GM12874 (cell line): ENCODE results near the gene C1orf198.

Source experiments
- CTCF ChIP-seq: IDR thresholded peaks from 2 replicates; pipeline ENCODE4 v1.5.1; 2011; ENCODE audit warnings: low read depth, mild to moderate bottlenecking, control low read depth, low read length, moderate library complexity; ENCODE audit not compliant: insufficient read depth

C1orf198 gene

DNA sequence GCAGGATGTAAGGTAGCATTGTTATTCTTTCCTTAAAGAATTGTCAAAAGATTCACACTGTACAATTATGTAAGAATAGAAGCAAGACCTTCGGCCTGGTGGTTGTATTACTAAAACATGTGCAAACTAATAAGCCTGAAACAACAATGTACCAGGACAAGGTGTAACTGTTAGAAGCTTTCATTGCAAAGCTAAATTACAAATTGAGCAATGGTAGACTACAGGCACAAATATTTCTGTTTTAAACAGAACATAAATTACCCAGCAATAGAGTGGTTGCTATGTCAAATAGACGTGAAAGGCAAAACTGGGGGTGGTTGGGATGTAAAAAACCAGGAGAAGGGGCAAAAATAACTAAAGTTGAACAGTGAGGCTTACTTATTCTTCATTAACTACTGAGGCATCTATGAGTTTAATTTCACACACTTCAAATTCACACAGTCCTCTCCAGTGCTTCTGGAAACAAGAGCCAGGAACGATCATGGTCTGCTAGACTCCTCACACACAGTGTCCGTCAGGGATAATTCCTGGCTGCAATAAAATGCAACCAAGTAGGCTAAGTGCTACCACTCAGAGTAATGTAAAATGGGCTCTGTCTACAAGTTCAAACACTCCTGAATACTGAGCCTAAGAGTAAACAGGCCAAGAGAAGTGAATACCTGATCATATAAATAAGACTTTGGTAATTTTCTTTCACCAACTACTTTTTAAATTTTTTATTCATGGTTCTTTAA lies 39.3 kb upstream of the C1orf198 start:
- TF ChIP-seq CTCF, result no peak

DNA sequence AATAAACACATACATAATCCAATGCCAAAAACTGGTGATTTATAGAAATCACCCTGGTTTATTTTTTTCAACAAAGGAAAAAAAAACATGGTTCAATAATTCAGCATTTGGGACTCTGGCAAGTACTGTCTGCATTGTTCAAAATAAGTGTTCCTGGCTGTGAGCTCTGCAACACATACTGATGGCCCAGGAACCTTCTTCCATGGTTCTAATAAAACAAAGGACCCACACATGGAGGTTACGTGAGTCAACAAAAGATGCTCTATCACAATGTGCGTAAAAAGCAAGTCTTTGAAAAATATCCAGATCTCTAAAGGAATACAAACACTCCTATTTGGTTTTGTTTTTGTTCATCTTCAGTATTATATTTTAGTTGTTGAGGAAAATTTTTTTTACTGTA lies 37.9 kb upstream of the C1orf198 start:
- no peak for TF ChIP-seq CTCF

DNA sequence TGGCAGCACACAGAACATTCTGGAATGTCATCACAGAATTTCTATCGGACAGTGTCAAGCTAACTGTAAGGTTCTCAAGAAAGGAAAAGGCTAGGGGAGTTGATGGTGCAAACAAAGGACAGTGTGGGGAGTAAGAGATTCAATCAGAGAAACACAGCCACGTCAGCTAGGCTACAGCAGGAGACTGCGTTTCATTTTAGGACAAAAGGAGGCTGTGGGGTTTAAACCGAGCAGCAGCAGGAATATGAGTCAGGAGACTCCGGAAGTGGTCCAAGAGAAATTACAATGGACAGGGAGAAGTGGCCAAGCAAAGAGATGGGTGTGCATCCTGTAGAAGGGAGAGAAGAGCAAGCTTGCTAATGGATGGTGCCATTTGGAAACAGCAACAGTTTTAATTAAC lies 37.4 kb upstream of the C1orf198 start:
- TF ChIP-seq CTCF, result no peak

DNA sequence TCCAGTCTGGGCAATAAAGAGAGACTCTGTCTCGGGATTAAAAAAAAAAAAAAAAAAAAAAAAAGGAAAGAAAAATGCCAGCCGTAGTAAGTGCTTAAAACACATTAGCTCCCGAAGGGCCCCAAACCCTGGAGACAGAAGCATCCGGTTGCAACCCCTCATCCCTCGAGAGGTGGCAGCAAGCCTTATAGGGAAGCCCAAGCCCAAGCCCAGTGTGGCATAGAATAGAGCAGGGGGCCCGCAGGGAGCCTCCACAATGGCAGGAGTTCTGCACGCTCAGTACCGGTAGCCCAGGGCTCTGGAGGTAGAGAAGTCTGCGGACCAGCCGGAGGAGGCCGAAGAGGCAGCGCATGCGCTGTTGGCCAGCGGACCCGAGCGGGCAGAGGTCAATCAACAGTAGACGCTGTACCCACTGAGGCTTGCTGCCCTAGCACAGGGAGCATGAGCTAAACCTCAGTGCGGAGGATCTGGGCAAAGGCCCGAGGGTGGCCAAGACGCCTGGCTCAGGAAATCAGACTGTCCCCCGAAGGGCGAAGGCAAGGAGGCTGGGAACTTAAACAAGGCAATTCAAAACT lies 34.1 kb upstream of the C1orf198 start:
- no peak for TF ChIP-seq CTCF

DNA sequence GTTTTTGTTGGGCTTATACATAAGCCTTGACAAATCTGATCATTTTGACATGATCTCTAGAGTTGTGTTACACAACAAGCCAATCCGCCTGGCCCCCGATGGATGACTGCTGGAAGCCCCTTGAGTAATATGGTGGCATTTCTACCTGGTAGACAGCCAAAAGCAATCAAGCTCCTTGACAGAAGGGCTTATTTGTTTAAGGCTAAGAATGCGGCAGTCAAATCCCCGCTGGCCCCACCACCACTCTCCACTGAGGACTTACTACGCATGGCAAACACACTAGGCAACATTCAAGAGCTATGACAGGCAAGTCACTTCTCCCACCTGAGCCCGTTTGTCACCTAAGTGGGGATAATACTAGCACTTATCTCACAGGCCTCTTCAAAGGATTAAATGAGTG lies 33.4 kb upstream of the C1orf198 start:
- no peak for TF ChIP-seq CTCF

- TF ChIP-seq CTCF, result no peak
These were observed 32.7 kb upstream of the C1orf198 start for GRCh38 chr1:230900984-230901383.

DNA sequence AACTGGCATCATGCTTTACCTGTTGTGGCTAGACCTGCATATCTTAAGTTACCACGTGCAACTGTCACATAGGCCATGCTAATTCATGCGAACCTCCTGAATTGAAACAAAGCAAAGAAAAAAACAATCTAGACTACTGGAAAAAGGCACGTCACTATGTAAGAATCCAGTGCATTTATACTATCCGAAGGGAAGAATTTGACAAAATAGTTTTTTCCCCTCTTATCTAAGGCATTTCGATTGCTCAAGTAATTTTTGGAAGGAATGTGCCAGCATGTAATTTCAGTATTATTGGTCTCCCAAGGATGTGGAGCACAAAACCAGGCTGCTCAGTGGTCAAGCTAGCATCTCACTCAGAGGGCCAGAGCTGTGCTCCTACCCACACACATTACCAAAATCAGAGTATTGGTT lies 31.5 kb upstream of the C1orf198 start:
- no peak for TF ChIP-seq CTCF

DNA sequence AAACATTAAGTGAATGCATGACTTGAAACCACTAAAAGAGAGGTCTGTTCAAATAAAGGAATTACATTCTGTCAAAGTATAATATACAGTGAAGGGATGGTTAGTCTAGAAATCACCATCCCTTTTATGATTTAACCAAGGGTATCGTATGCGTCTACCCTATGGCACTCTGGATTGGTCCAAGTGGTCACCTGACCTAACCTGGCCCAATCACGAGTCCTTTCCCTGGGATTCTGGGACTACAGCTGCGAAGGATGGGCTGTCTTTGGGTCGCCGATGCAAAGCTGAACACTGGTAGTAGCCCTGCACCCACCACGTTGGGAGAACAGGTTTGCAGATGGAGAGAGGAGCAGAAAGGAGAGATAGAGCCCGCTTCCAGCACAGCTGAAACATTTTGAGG lies 30.4 kb upstream of the C1orf198 start:
- TF ChIP-seq CTCF, result no peak
